HG03280 (cell line): ENCODE measurements around the gene C10orf67.

Experiments
- ATAC-seq: cut with Tn5 transposase; IDR thresholded peaks from one replicate; pipeline ENCODE4 v1.9.1; 2021; ENCODE audit warnings: mild to moderate bottlenecking, moderate library complexity; ENCODE audit not compliant: unreplicated experiment

Gene C10orf67

DNA sequence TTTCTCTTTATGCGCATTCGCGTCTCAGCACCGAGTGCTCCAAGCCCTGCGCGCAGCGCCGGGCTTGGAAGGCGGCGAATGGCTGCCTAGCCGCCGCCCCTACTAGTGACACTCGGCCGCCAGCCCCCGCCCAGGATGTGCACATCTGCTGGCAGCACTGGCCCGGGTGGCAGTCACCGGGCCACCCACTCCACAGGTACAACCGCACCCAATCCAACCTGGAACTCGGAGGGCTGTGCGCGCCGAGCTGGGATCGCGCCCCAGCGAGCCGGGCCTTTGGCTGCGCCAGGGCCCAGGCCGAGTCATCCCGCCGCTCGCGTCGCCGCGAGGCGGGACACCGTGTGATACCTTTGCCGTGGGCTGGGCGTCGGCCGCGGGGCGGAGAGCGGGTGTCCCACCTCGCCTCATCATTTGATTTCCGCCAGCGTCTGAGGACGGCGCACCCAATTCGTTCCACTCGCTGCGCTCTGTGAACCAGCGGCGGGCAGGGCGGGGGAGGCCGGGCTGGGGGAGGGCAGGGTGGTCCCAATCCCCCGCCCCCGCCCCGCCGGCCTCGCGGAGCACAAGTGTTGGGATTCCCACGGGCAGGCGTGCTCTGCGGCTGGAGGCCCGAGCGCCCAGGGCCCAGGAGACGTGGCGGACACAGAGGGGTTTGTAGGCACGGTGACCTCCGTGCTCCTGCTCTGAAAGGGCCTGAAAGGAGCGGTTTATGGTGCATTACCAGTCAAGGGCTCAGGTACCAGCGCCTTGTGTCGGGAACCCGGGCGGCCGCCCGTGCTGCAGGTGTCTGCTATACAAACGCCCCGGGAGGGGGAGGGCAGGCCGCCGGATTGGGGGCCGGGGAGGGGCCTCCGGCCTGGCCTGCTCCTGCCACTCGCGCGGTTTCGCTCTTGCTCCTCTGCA is 170.3 kb downstream of the C10orf67 start:
- ATAC-seq = no peak

DNA sequence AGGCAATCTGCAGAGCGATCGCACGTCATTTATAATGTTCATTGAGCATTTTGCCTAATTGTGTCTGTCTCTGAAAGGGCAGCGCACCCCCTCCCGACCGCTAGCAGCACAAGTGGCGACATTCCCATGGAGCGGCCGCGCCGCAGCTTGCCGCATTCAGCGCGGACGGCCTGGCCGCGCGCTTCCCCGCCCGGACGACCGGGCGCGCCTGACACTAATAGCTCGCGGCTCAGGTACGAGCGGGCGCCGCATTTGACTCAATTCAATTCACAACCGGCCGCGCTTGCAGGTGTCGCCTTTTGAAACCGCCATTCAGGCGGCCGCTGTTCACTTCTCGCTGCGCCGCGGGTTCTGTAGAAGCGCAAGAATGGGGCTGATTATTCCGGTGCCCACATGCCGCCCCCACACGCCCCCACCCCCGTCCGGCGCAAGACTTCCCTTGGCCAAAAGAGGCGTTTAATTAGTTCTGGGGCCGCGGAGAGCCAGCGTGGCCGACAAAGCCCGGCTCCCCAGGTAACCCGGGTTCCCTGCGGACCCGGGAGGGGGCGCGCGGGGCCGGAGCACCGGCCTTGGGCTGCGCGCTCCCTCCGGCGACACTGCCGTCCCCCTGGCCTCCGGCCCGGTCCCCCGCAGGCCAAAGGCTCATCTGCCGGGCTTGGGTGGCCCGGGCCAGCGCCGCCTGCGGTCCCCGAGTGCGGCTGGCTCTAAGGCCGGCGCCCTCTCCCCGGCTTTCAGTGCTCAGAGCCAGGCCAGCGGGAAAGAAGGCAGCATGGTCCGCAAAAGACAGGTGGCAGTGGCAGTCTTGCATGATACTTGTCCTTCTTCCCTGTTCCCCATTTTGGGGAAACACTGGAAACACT is 171.2 kb downstream of the C10orf67 start:
- no peak for ATAC-seq

DNA sequence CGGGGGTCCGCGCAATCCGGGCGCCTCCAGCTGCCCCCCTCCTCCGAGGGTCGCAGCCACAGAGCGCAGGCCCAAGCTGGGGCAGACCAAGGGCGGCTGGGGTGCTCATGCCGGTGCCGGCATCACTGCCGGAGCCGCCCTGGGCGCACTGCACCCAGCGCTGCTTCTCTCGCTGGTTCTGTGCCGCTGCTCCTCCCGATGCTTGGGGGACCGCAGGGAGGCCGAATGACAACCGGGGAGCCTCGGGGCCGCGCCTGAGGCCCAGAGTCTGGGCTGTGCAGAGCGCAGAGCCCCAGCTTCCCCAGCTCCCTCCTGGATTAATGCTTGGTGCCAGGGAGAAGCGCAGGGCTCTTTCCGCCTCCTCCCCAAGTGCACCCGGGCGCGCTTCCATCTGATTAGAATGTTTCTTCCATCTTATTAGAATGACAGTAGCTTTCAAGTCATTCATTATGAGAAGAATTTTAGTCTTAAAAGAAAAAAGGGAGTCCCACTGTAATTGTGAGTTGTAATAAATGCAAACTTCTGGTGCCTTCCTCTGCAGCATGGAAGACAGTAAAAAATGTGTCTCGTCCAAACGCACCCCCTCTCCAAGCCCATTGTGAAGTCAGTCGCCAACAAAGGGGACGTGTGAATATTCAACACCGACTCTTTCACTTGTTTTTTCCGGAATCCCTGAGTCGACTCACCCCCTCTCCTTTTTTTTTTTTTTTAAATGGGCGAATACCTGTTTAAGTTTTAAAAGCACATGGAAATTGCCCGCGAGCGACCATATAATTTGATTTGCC is 172.0 kb downstream of the C10orf67 start:
- ATAC-seq = no peak

DNA sequence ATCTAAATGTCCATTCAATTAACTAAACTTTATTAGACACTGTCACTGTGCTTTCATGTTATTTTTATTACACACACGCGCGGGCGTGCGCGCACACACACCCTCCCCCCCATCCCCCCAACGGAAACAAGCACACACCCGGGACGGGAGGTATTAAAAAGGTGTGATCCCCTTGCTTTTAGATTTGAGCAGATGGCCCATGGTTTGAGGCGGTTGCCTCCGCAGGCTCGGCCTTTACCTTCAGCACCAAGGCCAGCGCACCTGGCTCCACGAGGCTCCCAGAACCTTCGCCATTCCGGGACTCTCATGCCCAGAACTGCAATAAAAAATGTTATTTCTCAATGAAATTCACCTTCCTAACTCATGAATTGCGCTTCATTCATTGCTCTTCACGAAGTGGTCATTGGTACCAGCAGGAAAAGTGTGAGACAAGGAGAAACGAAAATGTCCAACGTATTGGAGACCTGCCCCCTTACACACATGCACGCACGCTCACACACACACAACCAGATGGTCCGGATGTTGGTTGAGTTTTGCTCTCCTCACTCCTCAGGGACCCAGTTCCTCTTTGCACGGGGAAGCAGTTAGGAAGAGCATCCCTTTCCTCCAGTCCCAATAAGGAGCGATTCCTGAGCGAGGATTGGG is 173.2 kb downstream of the C10orf67 start:
- no peak for ATAC-seq

DNA sequence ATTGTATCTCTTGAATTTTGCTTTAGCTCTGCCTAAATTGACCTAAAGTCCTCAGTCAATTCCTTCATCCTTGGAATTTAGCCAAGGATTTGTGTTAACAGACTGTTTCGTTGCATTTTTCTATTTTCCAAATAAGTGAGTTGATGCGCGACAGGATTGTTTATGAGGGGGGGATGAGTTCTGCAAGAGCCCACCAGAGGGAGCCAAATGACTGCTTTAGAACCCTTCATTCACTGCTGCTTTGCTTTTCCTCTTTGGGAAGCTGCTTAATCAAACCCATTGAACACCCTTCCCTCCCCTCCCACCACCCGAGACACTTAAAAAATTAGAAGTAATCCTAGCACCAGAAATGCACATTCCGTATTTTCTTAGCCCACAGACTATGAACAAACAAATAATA is 186.2 kb downstream of the C10orf67 start:
- no peak for ATAC-seq

DNA sequence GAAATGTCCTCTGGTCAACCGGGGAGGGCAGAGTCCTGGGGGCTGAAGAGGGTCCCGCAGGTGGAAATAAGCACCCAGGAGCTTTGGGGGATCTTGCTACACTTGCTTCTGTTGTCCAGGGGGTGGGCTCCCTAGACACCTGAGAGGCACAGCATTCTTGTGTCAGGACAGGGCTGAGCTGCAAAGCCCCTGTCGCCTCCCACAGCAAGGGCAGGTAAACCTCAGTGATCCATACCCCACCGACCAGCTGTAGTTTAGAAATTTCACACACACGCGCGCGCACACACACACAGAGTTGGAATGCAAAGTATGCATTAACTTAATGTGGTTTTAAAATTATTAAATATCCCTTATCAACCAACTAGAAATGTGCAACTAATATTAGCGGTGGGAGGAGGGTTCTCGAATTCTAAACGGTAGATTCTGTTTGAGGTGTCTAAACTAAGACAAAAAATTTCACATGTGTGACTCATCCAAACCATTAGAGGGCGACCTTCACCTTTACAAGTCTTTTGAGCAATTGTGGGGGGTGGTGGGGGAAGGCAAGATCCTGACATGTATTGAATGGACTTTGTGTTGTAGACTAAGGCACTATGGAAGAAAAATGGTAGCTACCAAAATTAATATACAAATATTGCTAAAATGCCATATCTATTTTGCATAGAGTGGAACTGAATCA is 186.8 kb downstream of the C10orf67 start:
- ATAC-seq = peak; percentile 54

DNA sequence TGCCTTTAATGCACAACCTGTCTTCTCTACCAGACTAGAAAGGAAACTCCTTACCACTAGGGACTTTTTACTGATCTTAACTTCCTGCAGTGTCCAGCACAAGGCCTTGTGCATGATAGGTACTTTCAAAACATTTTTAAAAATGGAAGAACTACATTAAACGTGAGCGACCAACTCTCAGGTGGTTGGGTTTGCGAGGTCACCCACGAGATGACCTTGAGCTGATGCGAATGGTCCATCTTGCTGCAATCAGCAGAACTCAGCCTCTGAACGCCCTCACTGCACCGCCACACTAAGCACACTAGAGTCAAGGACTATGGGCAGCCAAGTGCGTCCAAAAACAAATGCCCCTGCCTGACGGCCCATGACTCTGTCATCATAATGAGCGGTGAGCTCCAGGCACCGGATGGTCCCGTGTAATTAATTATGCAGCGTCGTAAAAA is 187.3 kb downstream of the C10orf67 start:
- ATAC-seq = peak; percentile 52

DNA sequence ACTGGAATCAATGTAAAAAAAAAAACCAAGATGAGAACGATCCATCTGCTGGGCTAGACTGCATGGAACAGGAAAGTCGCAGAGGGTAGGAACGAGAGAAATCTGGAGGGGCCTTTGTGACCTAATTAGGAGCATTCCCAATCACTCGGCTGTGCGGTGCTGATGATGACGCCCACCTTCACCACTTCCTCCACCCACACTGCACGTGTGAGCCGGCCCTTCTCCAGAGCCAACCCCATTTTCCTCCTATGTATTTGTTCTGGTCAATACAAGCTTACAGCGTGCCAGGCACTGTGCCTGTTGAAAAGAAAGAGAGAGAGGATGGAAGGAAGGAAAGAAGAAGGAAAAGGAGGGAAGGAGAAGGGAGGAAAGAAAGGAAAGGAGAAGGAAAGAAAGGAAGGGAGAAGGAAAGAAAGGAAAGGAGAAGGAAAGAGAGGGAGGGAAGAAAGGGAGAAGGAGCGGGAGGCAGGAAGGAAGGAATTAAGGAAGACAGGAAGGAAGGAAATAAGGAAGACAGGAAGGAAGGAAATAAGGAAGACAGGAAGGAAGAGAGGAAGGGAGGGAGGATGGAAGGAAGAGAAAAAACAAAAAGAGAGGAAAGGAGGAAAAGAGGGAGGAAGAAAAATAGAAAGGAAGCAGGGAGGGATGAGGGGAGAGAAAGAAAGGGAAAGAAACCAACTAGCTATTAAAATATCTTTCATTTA is 188.0 kb downstream of the C10orf67 start:
- no peak for ATAC-seq

DNA sequence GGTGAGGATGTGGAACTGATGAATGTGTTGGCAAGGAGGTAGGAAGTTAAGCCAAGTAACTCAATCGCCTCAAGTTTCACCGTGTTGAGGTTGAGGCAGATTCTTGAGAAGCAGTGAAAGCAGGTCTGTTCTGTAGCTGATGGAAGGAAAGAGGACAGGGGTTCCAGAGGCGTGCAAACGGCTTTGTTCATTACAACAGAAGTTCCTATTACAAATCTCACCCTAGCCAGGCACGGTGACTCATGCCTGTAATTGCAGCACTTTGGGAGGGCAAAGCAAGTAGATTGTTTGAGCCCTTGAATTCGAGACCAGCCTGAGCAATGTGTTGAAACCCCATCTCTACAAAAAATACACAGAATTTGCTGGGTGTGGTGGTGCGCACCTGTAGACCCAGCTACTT is 189.4 kb downstream of the C10orf67 start:
- ATAC-seq = no peak
